Panc1 (cell line): ENCODE data around the gene DENND1C. TPM values are rescaled to one million over a fixed set of nuclear protein-coding genes. Genes with fewer than 3 reads are reported as not detected.

Source experiments
- ATAC-seq: fragments of 200-7000 bp; cut with Tn5 transposase; 2 replicates; pipeline ENCODE4 v1.9.1; 2020; ENCODE audit warnings: mild to moderate bottlenecking, moderate library complexity
- BruUV-seq: library from RNA; stranded (reverse); fragments of 400-500 nt; replicated peaks from 2 replicates; lab custom pipeline; 2021; lab: Mats Ljungman, UMichigan
- CTCF ChIA-PET: fragments of 300-600 bp; sonication (Branson Sonifier 250); formaldehyde crosslinking; loops from one replicate; lab custom pipeline; 2022; ENCODE audit warnings: antibody characterized with exemption; lab: Charles Lee
- POLR2A ChIA-PET: fragments of 300-600 bp; sonication (Branson Sonifier 250); formaldehyde crosslinking; loops from one replicate; lab custom pipeline; 2022; ENCODE audit warnings: antibody characterized with exemption; lab: Charles Lee
- DNase-seq: peaks from one replicate; pipeline ENCODE4 v3.0.0-alpha.2; 2010; ENCODE audit warnings: low read depth, low spot score
- H3K27ac ChIP-seq: 2 replicates; pipeline ENCODE4 v1.5.1; 2011; ENCODE audit warnings: mild to moderate bottlenecking, low read length, inconsistent platforms
- H3K27me3 ChIP-seq: fragments of 200-500 bp; sonication (Bioruptor generic); 2 replicates; pipeline ENCODE4 v1.6.0; 2014; ENCODE audit warnings: low read length, inconsistent platforms; ENCODE audit not compliant: control insufficient read depth, insufficient read depth
- H3K36me3 ChIP-seq: fragments of 200-500 bp; sonication (Bioruptor generic); 2 replicates; pipeline ENCODE4 v1.5.1; 2014; ENCODE audit warnings: inconsistent platforms, mild to moderate bottlenecking, low read length, moderate library complexity; ENCODE audit not compliant: control insufficient read depth, insufficient read depth
- H3K4me1 ChIP-seq: 2 replicates; pipeline ENCODE4 v1.5.1; 2011; ENCODE audit warnings: inconsistent platforms, mild to moderate bottlenecking, low read length, moderate library complexity; ENCODE audit not compliant: control insufficient read depth, insufficient read depth
- H3K4me3 ChIP-seq, 2 experiments: 2 replicates each; pipeline ENCODE4 v1.5.1; 2011 to 2012; ENCODE audit warnings: low read depth in 2 of 2, low read length in 2 of 2, mild to moderate bottlenecking in 2 of 2, inconsistent platforms in 1 of 2, moderate library complexity in 1 of 2
- H3K9me3 ChIP-seq: fragments of 200-500 bp; sonication (Bioruptor generic); 2 replicates; pipeline ENCODE4 v1.5.1; 2014; ENCODE audit warnings: low read depth, mild to moderate bottlenecking, inconsistent platforms, low read length, moderate library complexity; ENCODE audit not compliant: control insufficient read depth, insufficient read depth
- CTCF ChIP-seq: fragments of 450-650 bp; IDR thresholded peaks from 2 replicates; pipeline ENCODE4 v1.5.1; 2017; ENCODE audit warnings: mild to moderate bottlenecking
- POLR2AphosphoS5 ChIP-seq: IDR thresholded peaks from 2 replicates; pipeline ENCODE4 v1.6.1; 2012; ENCODE audit warnings: mild to moderate bottlenecking, low read depth, low read length, moderate library complexity
- SIN3A ChIP-seq: IDR thresholded peaks from 2 replicates; pipeline ENCODE4 v1.6.1; 2012; ENCODE audit warnings: low read depth, mild to moderate bottlenecking, low read length, moderate library complexity, borderline replicate concordance; ENCODE audit not compliant: insufficient read depth
- TCF7L2 ChIP-seq: IDR thresholded peaks from 2 replicates; pipeline ENCODE4 v1.6.1; 2011; ENCODE audit warnings: mild to moderate bottlenecking, low read depth, low read length, inconsistent platforms
- in situ Hi-C: cut with HindIII; loops from 2 replicates; pipeline ENCODE4 v1.10.0; 2016; ENCODE audit warnings: low sequenced_read_pairs, low pct_unique_long_range_greater_than_20kb
- intact Hi-C: fragments of 100-400 bp; cut with micrococcal nuclease; formaldehyde crosslinking; loops from one replicate; pipeline ENCODE4 v1.10.0; 2022; ENCODE audit not compliant: unreplicated experiment
- total RNA-seq: library from RNA; stranded (reverse); gene quantifications from one replicate; pipeline ENCODE4 v1.2.1, GENCODE V29; 2021; ENCODE audit not compliant: unreplicated experiment
- TF ChIP-seq, protein P1 (sequence below), 2 experiments: IDR thresholded peaks; 2 replicates each; pipeline ENCODE4 v1.6.1; 2011 to 2012; ENCODE audit warnings: low read depth in 2 of 2, control low read depth in 1 of 2, low read length in 1 of 2, mild to moderate bottlenecking in 1 of 2, moderate library complexity in 1 of 2; ENCODE audit not compliant: insufficient read depth in 1 of 2

Gene DENND1C
- total RNA-seq, 1 experiment from 2014 or later: 0.39 TPM

DNA sequence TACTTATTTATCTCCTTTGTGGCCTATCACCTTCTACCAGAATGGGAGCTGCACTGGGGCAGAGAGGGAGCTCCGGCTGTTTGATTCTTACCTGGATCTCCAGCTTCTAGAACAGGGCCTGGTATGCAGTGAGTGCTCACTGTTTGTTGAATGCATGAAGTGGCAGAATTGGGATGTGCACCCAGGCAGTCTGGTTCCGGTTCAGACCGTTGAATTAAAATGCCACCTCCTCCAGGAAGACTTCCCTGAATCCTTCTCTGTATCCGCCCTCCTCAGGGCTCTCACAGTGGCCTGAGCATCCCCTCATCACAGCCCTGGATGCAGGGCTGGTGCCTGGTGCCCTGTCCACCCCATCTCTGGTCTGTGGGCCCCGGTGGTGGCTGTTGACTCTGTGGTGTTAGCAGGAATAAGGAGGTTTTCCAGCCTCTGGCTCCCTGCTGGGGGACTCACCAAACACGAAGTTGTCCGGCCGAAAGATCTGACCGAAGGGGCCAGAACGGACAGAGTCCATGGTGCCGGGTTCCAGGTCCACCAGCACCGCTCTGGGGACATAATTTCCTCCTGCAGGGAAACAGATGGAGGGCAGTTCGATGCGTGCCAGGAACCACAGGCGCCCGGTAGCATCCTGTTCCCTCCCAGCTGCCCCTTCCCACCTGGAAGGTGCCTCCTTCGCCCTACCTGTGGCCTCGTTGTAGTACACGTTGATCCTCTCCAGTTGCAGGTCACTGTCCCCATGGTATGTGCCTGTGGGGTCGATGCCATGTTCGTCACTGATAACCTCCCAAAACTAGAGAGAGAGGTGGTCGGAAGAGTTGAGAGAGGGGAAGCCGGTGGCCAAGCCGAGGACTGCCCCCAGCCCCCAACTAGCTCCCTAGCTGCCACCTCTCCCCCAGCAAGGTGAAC is 19.5 kb upstream of the DENND1C start:
- H3K27me3 ChIP-seq: no peaks in the 10 kb centered on the region; the same call in 1 of the 2 replicates
- H3K4me1 ChIP-seq: peaks cover 2% of the 10 kb centered on the region; the same call in 1 of the 2 replicates
- H3K9me3 ChIP-seq: no peaks in the 10 kb centered on the region
- no peak for ATAC-seq
- POLR2A ChIA-PET: no interaction called here
- DNase-seq: no peak
- no TSS peak for BruUV-seq
- CTCF ChIA-PET: no interaction called here
- intact Hi-C loops (no loop called here), in situ Hi-C loops (no loop called here)
- H3K36me3 ChIP-seq: no peaks in the 10 kb centered on the region
- H3K4me3 ChIP-seq: peak overlapping the region in 1 of 2 experiments; percentile 49; a peak in 1 of 4 replicates
- no peak overlapping the region for H3K27ac ChIP-seq
- no peak for TF ChIP-seq SIN3A
- no peak for TF ChIP-seq CTCF
- TF ChIP-seq POLR2AphosphoS5: no peak
- TF ChIP-seq, protein P1, sequence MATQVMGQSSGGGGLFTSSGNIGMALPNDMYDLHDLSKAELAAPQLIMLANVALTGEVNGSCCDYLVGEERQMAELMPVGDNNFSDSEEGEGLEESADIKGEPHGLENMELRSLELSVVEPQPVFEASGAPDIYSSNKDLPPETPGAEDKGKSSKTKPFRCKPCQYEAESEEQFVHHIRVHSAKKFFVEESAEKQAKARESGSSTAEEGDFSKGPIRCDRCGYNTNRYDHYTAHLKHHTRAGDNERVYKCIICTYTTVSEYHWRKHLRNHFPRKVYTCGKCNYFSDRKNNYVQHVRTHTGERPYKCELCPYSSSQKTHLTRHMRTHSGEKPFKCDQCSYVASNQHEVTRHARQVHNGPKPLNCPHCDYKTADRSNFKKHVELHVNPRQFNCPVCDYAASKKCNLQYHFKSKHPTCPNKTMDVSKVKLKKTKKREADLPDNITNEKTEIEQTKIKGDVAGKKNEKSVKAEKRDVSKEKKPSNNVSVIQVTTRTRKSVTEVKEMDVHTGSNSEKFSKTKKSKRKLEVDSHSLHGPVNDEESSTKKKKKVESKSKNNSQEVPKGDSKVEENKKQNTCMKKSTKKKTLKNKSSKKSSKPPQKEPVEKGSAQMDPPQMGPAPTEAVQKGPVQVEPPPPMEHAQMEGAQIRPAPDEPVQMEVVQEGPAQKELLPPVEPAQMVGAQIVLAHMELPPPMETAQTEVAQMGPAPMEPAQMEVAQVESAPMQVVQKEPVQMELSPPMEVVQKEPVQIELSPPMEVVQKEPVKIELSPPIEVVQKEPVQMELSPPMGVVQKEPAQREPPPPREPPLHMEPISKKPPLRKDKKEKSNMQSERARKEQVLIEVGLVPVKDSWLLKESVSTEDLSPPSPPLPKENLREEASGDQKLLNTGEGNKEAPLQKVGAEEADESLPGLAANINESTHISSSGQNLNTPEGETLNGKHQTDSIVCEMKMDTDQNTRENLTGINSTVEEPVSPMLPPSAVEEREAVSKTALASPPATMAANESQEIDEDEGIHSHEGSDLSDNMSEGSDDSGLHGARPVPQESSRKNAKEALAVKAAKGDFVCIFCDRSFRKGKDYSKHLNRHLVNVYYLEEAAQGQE (IDR thresholded peaks at IDR 0.05; ENCODE audit: insufficient read depth in 1 of 2, low read depth in 2 of 2, low read length in 1 of 2): no peak
- TF ChIP-seq TCF7L2: no peak

DNA sequence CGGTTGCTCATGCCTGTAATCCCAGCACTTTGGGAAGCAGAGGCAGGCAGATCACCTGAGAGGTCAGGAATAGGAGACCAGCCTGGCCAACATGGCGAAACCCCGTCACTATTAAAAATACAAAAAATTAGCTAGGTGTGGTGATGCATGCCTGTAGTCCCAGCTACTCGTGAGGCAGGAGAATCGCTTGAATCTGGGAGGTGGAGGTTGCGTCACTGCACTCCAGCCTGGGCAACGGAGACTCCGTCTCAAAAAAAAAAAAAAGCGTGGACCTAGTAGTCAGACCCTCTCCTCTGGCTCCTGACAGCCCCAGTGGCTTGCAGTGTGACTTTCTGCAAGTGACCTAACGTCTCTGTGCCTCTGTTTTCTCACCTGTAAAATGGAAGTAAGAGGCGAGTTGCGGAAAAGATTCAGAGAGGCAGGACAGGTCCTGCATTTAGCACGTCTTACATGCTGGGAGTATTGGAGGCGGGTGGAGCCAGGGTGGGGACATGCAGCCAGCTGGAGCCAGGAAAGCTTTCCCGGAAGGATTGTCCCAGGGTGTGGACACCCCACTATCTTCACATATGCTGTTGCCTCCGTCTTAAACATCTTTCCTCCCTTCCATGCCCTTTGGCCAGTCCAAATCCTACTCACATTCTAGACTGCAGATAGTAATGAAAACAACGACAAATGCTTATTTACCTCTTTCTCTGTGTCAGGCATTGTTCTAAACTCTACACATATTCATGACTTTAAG is 17.6 kb upstream of the DENND1C start:
- BruUV-seq: no TSS peak
- ChIA-PET CTCF (no interaction called here), POLR2A (no interaction called here)
- intact Hi-C loops: no loop called here
- no peak for ATAC-seq
- Histone ChIP-seq H3K9me3 (no peaks in the 10 kb centered on the region), H3K4me1 (peaks cover 2% of the 10 kb centered on the region; the same call in 1 of the 2 replicates), H3K4me3 (no peak overlapping the region), H3K27ac (no peak overlapping the region), H3K27me3 (no peaks in the 10 kb centered on the region; the same call in 1 of the 2 replicates), H3K36me3 (no peaks in the 10 kb centered on the region)
- TF ChIP-seq POLR2AphosphoS5: no peak
- TF ChIP-seq, protein P1 (IDR thresholded peaks at IDR 0.05; ENCODE audit: insufficient read depth in 1 of 2, low read depth in 2 of 2, low read length in 1 of 2): no peak
- TF ChIP-seq TCF7L2: no peak
- no peak for TF ChIP-seq SIN3A
- no peak for TF ChIP-seq CTCF
- in situ Hi-C loops: no loop called here
- no peak for DNase-seq
